Ovary (tissue), 3 donors: Measurements from ENCODE around the gene WBP1L.

Experiments
- POLR2A ChIP-seq: fragments of 450-650 bp; IDR thresholded peaks from one replicate; pipeline ENCODE4 v1.6.1; 2017; ENCODE audit warnings: antibody characterized with exemption, mild to moderate bottlenecking, moderate library complexity
- TF ChIP-seq, protein P1 (sequence below), 3 donors: fragments of 450-650 bp in 2 of 3; fragments of 200-600 bp in 1 of 3; IDR thresholded peaks; one replicate each; pipeline versions ENCODE4 v1.5.1 to v1.8.0; 2016 to 2022; ENCODE audit warnings: antibody characterized with exemption in 3 of 3, mild to moderate bottlenecking in 1 of 3
- donor health status: DM: no; HTN: no; CAD: no.

DNA sequence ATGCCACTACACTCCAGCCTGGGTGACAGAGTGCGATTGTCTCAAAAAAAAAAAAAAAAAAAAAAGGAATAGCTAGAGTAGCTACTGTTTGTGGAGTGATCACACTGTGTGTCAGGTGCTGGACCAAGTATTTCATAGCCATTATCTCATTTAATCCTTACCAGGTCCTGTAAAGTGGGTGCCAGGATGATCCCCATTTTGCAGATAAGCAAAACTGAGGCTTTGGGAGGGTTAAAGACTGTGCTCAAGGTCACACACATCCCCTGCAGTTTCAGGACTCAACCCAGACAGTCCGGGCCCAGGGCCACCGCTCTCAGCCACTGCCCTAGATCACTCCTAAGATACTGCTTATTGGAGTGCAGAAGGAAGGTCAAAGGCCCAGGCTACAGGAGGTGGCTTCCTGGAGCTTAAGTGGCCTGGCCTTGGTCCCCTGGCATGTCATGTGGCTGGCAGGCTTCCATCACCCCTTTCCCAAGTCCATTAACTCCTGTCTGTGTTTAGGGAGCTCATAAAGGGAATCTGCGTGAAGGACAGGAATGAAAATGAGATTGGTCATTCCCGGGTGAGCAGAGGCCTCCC is 12.4 kb upstream of the WBP1L start:
- TF ChIP-seq, protein P1, sequence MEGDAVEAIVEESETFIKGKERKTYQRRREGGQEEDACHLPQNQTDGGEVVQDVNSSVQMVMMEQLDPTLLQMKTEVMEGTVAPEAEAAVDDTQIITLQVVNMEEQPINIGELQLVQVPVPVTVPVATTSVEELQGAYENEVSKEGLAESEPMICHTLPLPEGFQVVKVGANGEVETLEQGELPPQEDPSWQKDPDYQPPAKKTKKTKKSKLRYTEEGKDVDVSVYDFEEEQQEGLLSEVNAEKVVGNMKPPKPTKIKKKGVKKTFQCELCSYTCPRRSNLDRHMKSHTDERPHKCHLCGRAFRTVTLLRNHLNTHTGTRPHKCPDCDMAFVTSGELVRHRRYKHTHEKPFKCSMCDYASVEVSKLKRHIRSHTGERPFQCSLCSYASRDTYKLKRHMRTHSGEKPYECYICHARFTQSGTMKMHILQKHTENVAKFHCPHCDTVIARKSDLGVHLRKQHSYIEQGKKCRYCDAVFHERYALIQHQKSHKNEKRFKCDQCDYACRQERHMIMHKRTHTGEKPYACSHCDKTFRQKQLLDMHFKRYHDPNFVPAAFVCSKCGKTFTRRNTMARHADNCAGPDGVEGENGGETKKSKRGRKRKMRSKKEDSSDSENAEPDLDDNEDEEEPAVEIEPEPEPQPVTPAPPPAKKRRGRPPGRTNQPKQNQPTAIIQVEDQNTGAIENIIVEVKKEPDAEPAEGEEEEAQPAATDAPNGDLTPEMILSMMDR (IDR thresholded peaks at IDR 0.05), result no peak
- no peak for TF ChIP-seq POLR2A
